H1 (cell line): ENCODE data around the gene ARHGDIB. TPM values are rescaled to one million over a fixed set of nuclear protein-coding genes. Genes with fewer than 3 reads are reported as not detected.

Experiments used
- TEAD4 ChIP-seq: IDR thresholded peaks from 2 replicates; pipeline ENCODE4 v1.6.1; 2012; ENCODE audit warnings: low read depth, low read length, inconsistent platforms, mixed read lengths
- polyA plus RNA-seq, 7 experiments: library from polyadenylated mRNA; depleted of rRNA in 3 of 7; stranded (reverse) in 5 of 7; unstranded in 2 of 7; fragments of >200 nt in 5 of 7; fragments of 200-250 nt in 2 of 7; gene quantifications; 1 replicate in 5 of 7; 2 replicates in 1 of 7; 4 replicates in 1 of 7; pipeline versions ENCODE4 v1.2.1 to v1.2.3, GENCODE V29; 2011 to 2013; ENCODE audit warnings: missing spikeins in 2 of 7, mixed read lengths in 2 of 7
- total RNA-seq: library from RNA; stranded (reverse); fragmentation: NEBNext Ultra II Directional; extraction: Animal tissue kit (Norgen Biotek cat#: 25700); gene quantifications from 2 replicates; pipeline ENCODE4 v1.2.1, GENCODE V29; 2021

The ARHGDIB gene
- total and polyA plus RNA-seq, 2 of the 8 experiments (the other 6 are each of a cell fraction or from before 2014, with no cell fraction given), result 0.82 to 1.3 TPM

DNA sequence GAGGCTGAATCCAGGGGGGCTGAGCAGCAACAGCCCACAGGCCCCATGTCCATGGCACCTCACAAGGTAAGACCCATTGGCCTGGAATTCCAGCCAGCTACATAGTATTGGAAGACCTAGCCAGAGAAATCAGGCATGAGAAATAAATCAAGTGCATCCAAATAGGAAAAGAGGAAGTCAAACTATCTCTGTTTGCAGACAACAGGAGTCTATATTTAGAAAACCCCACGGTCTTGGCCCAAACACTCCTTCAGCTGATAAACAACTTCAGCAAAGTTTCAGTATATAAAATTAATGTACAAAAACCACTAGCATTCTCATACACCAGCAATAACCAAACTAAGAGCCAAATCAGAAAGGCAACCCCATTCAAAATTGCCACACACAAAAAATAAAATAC lies 28.4 kb upstream of the ARHGDIB start (continued):
- TF ChIP-seq TEAD4, result no peak
- TF ChIP-seq, all 59 proteins: peak for 0
